HFFc6 (cell line): ENCODE results near the gene RRP36. TPM values are rescaled to one million over a fixed set of nuclear protein-coding genes. Genes with fewer than 3 reads are reported as not detected.

ENCODE experiments used
- DNase-seq: peaks from one replicate; pipeline ENCODE4 v3.0.0-alpha.2; 2018
- H3K27ac Mint-ChIP-seq: 2 replicates; pipeline ENCODE4 v1.8.0; 2020; ENCODE audit warnings: mild to moderate bottlenecking, mixed read lengths
- H3K27me3 Mint-ChIP-seq: 2 replicates; pipeline ENCODE4 v1.8.0; 2021; ENCODE audit warnings: mild to moderate bottlenecking, moderate library complexity, mixed read lengths; ENCODE audit not compliant: insufficient read depth
- H3K36me3 Mint-ChIP-seq: 2 replicates; pipeline ENCODE4 v1.8.0; 2021; ENCODE audit warnings: low read depth, mixed read lengths
- H3K4me1 Mint-ChIP-seq: 2 replicates; pipeline ENCODE4 v1.8.0; 2020; ENCODE audit warnings: low read depth, mixed read lengths
- H3K4me3 Mint-ChIP-seq: 2 replicates; pipeline ENCODE4 v1.8.0; 2020; ENCODE audit warnings: mild to moderate bottlenecking, moderate library complexity, mixed read lengths
- H3K9me3 Mint-ChIP-seq: 2 replicates; pipeline ENCODE4 v1.8.0; 2020; ENCODE audit warnings: mild to moderate bottlenecking, mixed read lengths
- total RNA-seq, 6 experiments: library from RNA; stranded (reverse); fragmentation: NEBNext Ultra II Directional; extraction: Animal tissue kit (Norgen Biotek cat#: 25700); gene quantifications; 2 replicates in 1 of 6; 3 replicates in 5 of 6; pipeline ENCODE4 v1.2.3, GENCODE V29; 2021
- TF ChIP-seq, protein P1 (sequence below): fragments of 200-600 bp; sonication (generic); IDR thresholded peaks from 2 replicates; pipeline ENCODE4 v1.5.0; 2021; ENCODE audit warnings: antibody characterized with exemption, mild to moderate bottlenecking

The RRP36 gene
- total RNA-seq, 6 experiments from 2014 or later, result 85.0 to 101 (median 96.4) TPM

DNA sequence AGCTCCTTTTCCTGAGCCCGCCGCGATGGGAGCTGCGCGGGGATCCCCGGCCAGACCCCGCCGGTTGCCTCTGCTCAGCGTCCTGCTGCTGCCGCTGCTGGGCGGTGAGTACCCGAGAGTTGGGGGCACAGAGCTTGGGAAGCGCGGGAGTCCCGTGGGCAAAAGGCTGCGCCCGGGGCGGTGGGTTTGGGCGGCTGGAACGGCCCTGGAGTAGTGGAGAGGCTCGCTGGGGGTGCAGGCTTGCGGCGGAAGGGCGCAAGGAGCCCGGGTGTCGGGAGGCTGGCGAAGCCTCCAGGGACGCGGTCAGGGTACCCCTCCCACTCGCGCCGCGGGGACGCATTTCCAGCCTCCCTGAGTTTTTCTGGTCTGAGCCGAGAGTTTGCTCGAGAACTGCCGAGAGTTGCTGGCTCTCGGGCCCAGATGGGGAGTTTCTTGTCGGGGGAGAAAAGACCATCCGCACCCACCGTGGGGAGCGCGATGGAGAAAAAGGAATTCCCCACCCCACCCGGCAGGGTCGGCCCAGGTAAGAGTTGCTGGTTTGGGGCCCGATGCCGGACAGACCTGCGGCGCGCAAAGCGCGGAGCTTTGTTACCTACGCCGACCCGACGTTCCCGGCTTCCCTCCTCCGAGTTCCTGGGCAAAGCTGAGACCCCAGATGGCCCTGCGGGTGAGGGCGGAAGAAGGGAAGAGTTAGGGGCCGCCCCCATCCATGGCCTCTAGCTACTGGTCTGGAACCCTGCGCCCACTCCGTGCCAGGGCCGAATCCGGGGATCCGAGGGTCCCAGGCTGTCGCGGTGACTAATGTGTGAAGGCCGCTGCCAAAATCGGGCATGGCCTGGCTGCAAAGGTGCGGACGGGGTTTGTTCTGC, 55.3 kb downstream of the RRP36 start:
- Mint-ChIP-seq H3K27ac (peak overlapping the region; percentile 67), H3K27me3 (peaks cover 1% of the 10 kb centered on the region; the same call in 1 of the 2 replicates), H3K4me3 (peak overlapping the region; percentile 89), H3K9me3 (no peaks in the 10 kb centered on the region), H3K4me1 (peaks cover 33% of the 10 kb centered on the region), H3K36me3 (no peaks in the 10 kb centered on the region; the same call in 1 of the 2 replicates)
- TF ChIP-seq, protein P1, sequence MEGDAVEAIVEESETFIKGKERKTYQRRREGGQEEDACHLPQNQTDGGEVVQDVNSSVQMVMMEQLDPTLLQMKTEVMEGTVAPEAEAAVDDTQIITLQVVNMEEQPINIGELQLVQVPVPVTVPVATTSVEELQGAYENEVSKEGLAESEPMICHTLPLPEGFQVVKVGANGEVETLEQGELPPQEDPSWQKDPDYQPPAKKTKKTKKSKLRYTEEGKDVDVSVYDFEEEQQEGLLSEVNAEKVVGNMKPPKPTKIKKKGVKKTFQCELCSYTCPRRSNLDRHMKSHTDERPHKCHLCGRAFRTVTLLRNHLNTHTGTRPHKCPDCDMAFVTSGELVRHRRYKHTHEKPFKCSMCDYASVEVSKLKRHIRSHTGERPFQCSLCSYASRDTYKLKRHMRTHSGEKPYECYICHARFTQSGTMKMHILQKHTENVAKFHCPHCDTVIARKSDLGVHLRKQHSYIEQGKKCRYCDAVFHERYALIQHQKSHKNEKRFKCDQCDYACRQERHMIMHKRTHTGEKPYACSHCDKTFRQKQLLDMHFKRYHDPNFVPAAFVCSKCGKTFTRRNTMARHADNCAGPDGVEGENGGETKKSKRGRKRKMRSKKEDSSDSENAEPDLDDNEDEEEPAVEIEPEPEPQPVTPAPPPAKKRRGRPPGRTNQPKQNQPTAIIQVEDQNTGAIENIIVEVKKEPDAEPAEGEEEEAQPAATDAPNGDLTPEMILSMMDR, result no peak
- no peak for DNase-seq

DNA sequence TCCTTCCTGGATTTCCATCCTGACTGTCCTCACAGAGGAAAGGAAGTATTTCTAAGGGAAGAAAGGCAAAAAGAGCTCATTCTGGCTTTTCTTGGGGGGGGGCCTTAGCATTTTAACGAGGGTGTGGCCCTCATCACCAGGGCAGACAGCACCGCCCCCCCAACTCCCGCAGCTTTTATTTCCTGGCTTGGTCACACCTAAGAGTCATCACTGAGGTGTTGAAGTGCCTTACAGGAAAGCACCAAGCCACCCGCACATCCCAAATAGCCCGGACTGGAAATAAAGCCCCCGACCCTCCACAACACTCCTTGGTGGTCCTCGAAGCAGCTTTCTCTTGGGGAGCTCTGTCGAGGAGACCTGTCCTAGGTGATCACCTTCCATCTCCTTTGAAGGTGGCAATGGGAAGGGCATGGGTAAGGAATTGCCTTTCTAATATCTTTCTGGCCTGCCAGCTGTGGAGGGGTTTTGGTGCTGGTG, 55.9 kb downstream of the RRP36 start:
- TF ChIP-seq, protein P1, result no peak
- Mint-ChIP-seq H3K27ac (peak overlapping the region; percentile 67), H3K4me3 (peak overlapping the region; percentile 89), H3K27me3 (peaks cover 1% of the 10 kb centered on the region; the same call in 1 of the 2 replicates), H3K9me3 (no peaks in the 10 kb centered on the region), H3K4me1 (peaks cover 37% of the 10 kb centered on the region), H3K36me3 (no peaks in the 10 kb centered on the region; the same call in 1 of the 2 replicates)
- DNase-seq, result no peak

DNA sequence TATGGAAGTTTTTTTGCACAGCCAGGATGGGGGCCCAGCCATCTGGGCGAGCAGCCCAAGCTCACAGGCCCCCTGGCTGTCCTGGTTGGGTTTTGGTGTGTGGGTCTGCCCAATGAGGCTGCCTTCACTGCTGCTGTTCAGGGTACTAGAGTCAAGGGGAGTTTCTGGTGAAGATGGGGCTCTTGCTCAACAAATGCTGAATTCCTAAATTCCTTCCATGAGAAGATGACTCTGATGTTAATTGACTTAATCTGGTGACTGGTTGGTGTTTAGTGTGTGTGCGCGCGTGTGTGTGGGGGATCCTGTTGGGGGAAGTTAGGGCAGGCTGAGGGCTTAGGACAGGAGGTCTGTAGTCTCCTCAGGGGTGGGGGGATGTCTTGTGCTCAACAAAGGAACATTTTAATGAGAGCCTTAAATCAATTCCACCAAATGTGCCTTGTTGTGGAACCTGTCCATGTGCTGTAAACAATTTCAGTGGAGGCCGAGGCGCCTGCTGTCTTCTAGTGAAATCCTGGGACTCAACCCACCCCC, 56.6 kb downstream of the RRP36 start:
- TF ChIP-seq, protein P1, result no peak
- H3K4me1 Mint-ChIP-seq, result peaks cover 43% of the 10 kb centered on the region
- peak overlapping the region; percentile 89 for H3K4me3 Mint-ChIP-seq
- H3K9me3 Mint-ChIP-seq, result no peaks in the 10 kb centered on the region
- no peaks in the 10 kb centered on the region; the same call in 1 of the 2 replicates for H3K36me3 Mint-ChIP-seq
- H3K27me3 Mint-ChIP-seq, result peaks cover 4% of the 10 kb centered on the region; the same call in 1 of the 2 replicates
- DNase-seq, result peak; percentile 53
- H3K27ac Mint-ChIP-seq, result peak overlapping the region; percentile 67

DNA sequence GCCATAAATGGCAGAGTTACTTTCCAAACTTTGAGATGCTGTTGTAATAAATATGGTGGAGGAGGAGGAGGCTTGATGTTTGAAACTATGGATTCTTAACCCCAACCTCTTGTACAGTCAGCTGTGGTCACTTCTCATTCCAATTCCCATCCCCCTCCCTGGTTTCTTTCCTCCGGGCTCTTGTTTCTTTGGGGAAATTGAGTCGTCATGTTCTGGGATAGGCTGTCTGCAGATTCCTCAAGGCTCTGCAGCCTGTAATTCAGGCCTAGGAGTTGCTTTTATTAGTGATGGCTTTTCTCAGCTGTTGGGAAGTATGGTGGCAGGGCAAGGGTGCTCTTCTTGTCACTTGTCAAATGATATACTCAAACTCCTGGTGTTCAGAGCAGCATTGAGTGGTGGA, 57.3 kb downstream of the RRP36 start:
- peak; percentile 69 for DNase-seq
- TF ChIP-seq, protein P1, result no peak
- H3K4me3 Mint-ChIP-seq, result peak overlapping the region; percentile 89
- H3K36me3 Mint-ChIP-seq, result no peaks in the 10 kb centered on the region; the same call in 1 of the 2 replicates
- no peaks in the 10 kb centered on the region for H3K9me3 Mint-ChIP-seq
- H3K27me3 Mint-ChIP-seq, result peaks cover 4% of the 10 kb centered on the region; the same call in 1 of the 2 replicates
- H3K4me1 Mint-ChIP-seq, result peaks cover 49% of the 10 kb centered on the region
- H3K27ac Mint-ChIP-seq, result peak overlapping the region; percentile 67

Other genes starting within 250 kb of the RRP36 start
- 1 to 10 TPM; 8.0 to 9.8 (median 9.4) TPM for gene BICRAL, start 239.6 kb upstream of the RRP36 start, total RNA-seq
- gene RPL7L1, start 142.0 kb upstream of the RRP36 start, total RNA-seq, result 100 to 1,000 TPM in 4 of 6 experiments, 10 to 100 TPM in 2; 94.6 to 110 (median 105) TPM
- gene PTCRA, start 105.6 kb upstream of the RRP36 start, total RNA-seq, result not detected
- 10 to 100 TPM; 38.0 to 51.7 (median 42.5) TPM for gene CNPY3, start 92.1 kb upstream of the RRP36 start, total RNA-seq
- gene GNMT, start 60.9 kb upstream of the RRP36 start, total RNA-seq, result under 1 TPM in 5 of 6 experiments, not detected in 1; 0.16 to 0.24 (median 0.20) TPM
- gene PEX6, start 42.4 kb upstream of the RRP36 start, total RNA-seq, result 10 to 100 TPM; 20.3 to 31.7 (median 22.4) TPM
- 10 to 100 TPM; 37.7 to 50.7 (median 43.4) TPM for gene PPP2R5D, start 37.1 kb upstream of the RRP36 start, total RNA-seq
- 100 to 1,000 TPM; 114 to 132 (median 118) TPM for gene MEA1, start 7.7 kb upstream of the RRP36 start, total RNA-seq
- 10 to 100 TPM; 41.6 to 51.2 (median 45.9) TPM for gene KLHDC3, start 7.4 kb upstream of the RRP36 start, total RNA-seq
- gene CUL7, start 32.2 kb downstream of the RRP36 start, total RNA-seq, result 10 to 100 TPM; 33.7 to 50.3 (median 37.0) TPM
- gene MRPL2, start 37.8 kb downstream of the RRP36 start, total RNA-seq, result 10 to 100 TPM; 52.6 to 62.9 (median 58.7) TPM
- gene KLC4, start 38.0 kb downstream of the RRP36 start, total RNA-seq, result 10 to 100 TPM; 10.7 to 12.6 (median 11.8) TPM
- gene PTK7, start 54.7 kb downstream of the RRP36 start, total RNA-seq, result 100 to 1,000 TPM in 1 of 6 experiments, 10 to 100 TPM in 5; 62.8 to 115 (median 66.7) TPM
- gene SRF, start 149.6 kb downstream of the RRP36 start, total RNA-seq, result 10 to 100 TPM; 37.4 to 49.7 (median 39.3) TPM
- gene CUL9, start 160.6 kb downstream of the RRP36 start, total RNA-seq, result 10 to 100 TPM; 15.4 to 19.9 (median 18.6) TPM
- gene DNPH1, start 207.9 kb downstream of the RRP36 start, total RNA-seq, result 10 to 100 TPM; 38.3 to 56.3 (median 49.1) TPM
- not detected for gene TTBK1, start 221.9 kb downstream of the RRP36 start, total RNA-seq